Fibroblast of the aortic adventitia (primary cell): ENCODE results near the gene LIPC. TPM values are rescaled to one million over a fixed set of nuclear protein-coding genes. Genes with fewer than 3 reads are reported as not detected.

Source experiments
- DNase-seq: peaks from one replicate; pipeline ENCODE4 v3.0.0-alpha.2; 2010; ENCODE audit warnings: low read depth
- H3K4me3 ChIP-seq: 2 replicates; pipeline ENCODE4 v1.5.1; 2011; ENCODE audit warnings: low read depth, mild to moderate bottlenecking, control low read depth, low read length, moderate library complexity
- total RNA-seq: library from RNA; depleted of rRNA; stranded (reverse); fragments of >200 nt; gene quantifications from 2 replicates; pipeline ENCODE4 v1.2.3, GENCODE V29; 2012; ENCODE audit warnings: low replicate concordance
- TF ChIP-seq, protein P1 (sequence below): IDR thresholded peaks from 2 replicates; pipeline ENCODE4 v1.5.1; 2011; ENCODE audit warnings: mild to moderate bottlenecking, low read length, control low read depth, inconsistent platforms; ENCODE audit not compliant: insufficient read depth

LIPC gene
- total RNA-seq, 1 donor, result 0.90 TPM

DNA sequence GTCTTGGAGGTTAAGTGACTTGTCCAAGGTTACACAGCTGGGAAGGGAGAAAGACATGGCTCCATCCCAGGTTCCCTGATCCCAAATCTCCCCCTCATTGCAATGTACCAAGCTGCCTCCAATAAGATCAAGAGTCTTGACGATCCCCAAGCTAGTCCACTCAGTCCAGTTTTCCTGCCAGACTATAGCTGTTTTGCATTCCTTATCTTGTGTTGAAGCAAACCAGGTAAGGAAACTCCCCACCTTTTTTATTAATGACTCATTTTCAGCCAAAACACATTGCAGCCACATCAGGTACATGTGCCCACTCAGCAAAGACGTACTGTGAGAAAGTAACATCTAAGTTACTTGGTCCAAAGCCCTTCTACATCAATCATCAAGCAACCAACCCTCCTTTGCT, 41.9 kb downstream of the LIPC start:
- peak; percentile 89 for DNase-seq

DNA sequence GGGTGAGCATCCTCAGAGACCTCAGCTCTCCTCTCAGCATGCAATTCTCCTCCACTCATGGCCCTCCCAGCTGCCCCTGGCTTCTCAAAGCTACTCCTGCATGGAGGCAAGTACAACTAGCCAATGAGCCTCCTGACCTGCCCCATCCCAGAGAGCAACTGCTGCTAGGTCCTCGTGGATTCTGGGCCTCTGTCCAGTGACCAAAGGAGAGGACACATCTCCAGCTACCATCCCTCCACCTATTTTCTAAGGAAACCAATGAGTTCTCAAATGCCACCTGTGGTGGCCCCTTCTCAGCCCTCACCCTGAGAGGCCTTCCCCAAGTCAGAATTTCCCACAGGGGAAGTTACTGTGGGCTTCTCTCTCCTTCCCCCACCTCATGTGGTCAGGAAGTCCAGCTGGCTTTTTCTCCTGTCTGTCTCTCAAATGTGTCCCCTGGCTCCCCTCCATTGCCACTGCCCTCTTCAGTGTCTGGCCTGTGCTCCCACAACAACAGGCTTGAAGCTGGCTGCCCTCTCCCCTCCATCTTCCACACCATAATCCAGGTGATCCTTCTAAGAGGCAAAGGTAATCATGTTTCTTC, 43.0 kb downstream of the LIPC start:
- TF ChIP-seq, protein P1, sequence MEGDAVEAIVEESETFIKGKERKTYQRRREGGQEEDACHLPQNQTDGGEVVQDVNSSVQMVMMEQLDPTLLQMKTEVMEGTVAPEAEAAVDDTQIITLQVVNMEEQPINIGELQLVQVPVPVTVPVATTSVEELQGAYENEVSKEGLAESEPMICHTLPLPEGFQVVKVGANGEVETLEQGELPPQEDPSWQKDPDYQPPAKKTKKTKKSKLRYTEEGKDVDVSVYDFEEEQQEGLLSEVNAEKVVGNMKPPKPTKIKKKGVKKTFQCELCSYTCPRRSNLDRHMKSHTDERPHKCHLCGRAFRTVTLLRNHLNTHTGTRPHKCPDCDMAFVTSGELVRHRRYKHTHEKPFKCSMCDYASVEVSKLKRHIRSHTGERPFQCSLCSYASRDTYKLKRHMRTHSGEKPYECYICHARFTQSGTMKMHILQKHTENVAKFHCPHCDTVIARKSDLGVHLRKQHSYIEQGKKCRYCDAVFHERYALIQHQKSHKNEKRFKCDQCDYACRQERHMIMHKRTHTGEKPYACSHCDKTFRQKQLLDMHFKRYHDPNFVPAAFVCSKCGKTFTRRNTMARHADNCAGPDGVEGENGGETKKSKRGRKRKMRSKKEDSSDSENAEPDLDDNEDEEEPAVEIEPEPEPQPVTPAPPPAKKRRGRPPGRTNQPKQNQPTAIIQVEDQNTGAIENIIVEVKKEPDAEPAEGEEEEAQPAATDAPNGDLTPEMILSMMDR, result no peak
- no peak overlapping the region for H3K4me3 ChIP-seq
- no peak for DNase-seq

More for the DNA sequence above, 41.9 kb downstream of the LIPC start:
- no peak overlapping the region for H3K4me3 ChIP-seq
- TF ChIP-seq, protein P1, result no peak

DNA sequence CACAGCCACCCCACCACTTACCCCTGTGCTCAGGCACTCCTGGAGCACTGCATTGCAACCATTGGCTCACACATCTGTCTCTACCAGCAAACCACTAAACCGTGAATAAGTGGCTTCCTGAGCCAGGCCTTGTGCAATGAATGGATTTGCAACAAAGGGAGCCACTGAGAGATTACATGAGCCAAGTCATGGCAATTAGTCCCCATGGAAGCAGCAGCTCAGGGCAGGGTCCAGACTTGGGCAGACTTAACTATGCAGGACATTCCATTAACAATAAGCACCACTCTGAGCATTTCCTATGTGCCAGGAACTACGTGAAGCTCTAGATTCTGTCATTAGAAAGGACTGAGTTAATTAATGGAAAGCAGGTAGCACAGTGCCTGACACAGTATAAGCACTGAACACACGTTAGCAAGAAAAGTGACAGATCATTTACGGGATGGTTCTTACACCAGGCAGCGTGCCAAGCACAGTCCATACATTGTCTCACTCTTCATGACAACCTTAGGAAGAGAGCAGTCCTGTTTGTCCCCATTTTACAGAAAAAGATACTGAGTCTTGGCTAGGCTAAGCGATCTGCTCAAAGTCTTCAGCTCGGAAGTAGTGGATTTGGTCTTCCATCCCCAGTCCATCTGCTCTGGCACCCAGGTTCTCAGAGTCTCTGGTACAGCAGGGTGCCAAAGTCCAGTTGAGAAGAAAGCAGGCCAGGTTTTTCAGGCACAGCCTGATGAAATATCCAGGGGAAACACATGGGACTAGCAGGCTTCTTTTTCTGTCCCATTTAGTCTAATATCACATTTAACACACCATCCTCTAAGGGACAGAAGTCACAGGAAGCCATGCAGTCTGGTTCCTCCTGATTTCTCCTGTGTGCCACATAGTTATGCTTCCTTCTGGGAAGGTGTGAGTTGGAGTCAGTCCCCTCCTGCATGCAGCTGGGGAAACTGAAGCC, 44.1 kb downstream of the LIPC start:
- no peak overlapping the region for H3K4me3 ChIP-seq
- TF ChIP-seq, protein P1, result no peak
- peak; percentile 79 for DNase-seq

DNA sequence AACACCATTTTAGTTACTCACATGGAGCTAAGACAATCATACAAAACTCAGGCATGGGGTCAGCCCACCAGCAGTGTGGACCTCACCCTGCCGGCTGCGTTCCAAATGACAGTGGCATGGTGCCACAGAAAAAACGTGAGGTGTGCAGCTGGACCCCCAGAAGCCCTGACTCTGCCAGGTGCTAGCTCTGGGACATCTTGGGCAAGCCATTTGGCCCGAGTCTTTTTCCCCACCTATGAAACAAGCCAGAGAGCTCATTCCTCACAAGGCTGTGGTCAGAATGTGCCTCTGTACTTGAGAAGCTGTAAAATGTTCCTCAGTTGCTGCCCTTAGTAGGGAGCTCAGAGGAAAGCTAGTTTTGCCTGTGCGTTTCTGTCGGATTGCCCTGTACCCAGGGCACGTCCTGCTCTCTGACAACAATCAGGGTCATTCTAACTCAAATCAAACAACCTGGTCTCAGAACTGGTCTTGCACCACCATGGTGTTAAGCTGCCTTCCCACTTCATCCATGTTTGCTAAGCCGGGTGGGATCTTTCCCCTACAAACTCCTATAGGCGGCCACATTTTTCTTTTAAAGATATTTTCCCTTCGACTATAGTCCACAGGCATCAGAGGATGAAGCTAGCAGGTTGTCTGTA, 44.9 kb downstream of the LIPC start:
- no peak for DNase-seq
- TF ChIP-seq, protein P1, result no peak
- no peak overlapping the region for H3K4me3 ChIP-seq

DNA sequence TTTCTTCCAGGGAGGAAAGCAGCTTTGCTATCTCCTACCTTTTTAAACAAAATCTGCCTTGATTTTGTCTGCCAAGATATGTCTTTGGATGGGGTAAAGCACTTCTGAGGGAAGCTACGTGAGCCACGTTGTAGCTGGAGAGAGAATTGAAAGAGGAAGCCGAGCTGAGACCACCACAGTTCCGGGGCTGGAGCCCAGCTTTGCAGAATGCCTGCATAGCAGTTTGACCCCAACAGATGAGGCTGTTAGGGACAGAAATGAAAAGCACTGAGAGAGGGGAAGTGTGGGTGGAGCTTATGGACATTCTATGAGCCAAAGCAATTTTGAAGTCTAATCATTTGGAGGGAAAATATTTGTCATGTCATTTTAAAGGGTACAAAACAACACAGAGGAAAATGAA, 45.4 kb downstream of the LIPC start:
- H3K4me3 ChIP-seq, result no peak overlapping the region
- DNase-seq, result no peak
- TF ChIP-seq, protein P1, result no peak

DNA sequence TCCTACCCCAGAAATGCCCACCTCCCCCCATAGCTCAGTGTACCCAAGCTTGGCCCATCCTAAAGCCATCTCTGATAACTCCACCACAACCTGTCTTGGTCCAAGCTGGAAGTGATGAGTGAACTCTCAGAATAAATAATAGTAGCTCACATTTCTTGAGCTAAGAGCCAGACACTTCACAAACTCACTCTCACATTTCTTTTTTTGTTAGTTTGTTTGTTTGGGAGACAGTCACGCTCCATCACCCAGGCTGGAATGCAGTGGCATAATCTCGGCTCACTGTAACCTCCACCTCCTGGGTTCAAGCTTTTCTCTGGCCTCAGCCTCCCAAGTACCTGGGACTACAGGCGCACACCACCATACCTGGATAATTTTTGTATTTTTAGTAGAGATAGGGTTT, 46.2 kb downstream of the LIPC start:
- H3K4me3 ChIP-seq, result no peak overlapping the region
- TF ChIP-seq, protein P1, result no peak
- DNase-seq, result no peak
